ENCODE measurements around the gene CIAO2A. TPM values are rescaled to one million over a fixed set of nuclear protein-coding genes. Genes with fewer than 3 reads are reported as not detected.

Gene CIAO2A
- total and polyA plus RNA-seq, 2 donors (not counting 3 experiments of a cell fraction or from before 2014, with no cell fraction given) = 37.1 to 55.3 TPM

DNA sequence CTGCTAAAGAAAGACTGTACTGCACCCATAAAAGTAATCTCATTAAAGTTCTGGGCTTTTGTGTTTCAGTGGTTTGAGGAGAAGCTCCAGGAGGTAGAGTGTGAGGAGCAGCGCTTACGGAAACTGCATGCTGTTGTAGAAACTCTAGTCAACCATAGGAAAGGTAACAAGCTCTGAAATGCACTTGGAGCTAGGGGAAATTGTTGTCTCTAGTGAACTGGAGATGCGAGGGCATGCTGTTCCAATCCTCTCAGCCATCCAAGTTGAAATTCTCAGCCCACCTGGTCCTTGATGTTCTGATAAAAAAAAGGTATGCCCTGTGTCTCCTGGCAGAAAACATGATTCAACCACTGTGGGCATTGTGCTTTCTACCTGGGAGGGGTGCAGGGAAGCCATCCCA lies 36.5 kb upstream of the CIAO2A start:
- no peak overlapping the region for H2AFZ ChIP-seq (ENCODE audit: low read depth, low read length)
- no peak overlapping the region for H3K4me2 ChIP-seq (ENCODE audit: insufficient read depth, low read length)
- H3K9me3 ChIP-seq (replicated peaks; ENCODE audit: control insufficient read depth, insufficient read depth, low read length) = no peaks in the 10 kb centered on the region
- dilution Hi-C loops (cut with MboI; ENCODE audit: extremely low pct_ligation_motif_present, low sequenced_read_pairs) = no loop called here
- no peaks in the 10 kb centered on the region for H4K20me1 ChIP-seq (replicated peaks; ENCODE audit: control insufficient read depth, extremely low read depth, insufficient read depth, low read length)
- no peak overlapping the region for H3K4me3 ChIP-seq (replicated peaks in 1 of 3; ENCODE audit: insufficient read depth in 1 of 3, low read depth in 1 of 3, low read length in 3 of 3)
- no peaks in the 10 kb centered on the region for H3K27me3 ChIP-seq (ENCODE audit: control insufficient read depth in 2 of 2, insufficient read depth in 2 of 2, low read length in 2 of 2)
- BruUV-seq (replicated peaks) = no TSS peak
- H3K9ac ChIP-seq (replicated peaks; ENCODE audit: extremely low read depth, insufficient read depth, low read length) = no peak overlapping the region
- CTCF ChIA-PET = interaction anchor here (1.1 to 1.9 kb wide), 3 partner anchors 7 to 23 kb away, joined by 3 to 6 read pairs (median 5); no protein-coding TSS in a partner anchor
- no peak overlapping the region for H3K27ac ChIP-seq (ENCODE audit: insufficient read depth, low read depth, low read length)
- no peaks in the 10 kb centered on the region for H3K4me1 ChIP-seq (ENCODE audit: control insufficient read depth, extremely low read depth, insufficient read depth, low read length)
- H3K9me1 ChIP-seq (replicated peaks; ENCODE audit: control insufficient read depth, extremely low read depth, insufficient read depth, low read length) = no peaks in the 10 kb centered on the region
- intact Hi-C loops (cut with micrococcal nuclease) = no loop called here
- DNase-seq (ENCODE audit: low read depth, low spot score) = no peak
- H3K79me2 ChIP-seq (ENCODE audit: control insufficient read depth, insufficient read depth, low read length) = no peaks in the 10 kb centered on the region
- H3K36me3 ChIP-seq (ENCODE audit: control insufficient read depth in 2 of 2, extremely low read depth in 1 of 2, insufficient read depth in 2 of 2, low read length in 2 of 2) = peaks cover 11 to 60% of the 10 kb centered on the region in 2 experiments
- TF ChIP-seq, protein P1, sequence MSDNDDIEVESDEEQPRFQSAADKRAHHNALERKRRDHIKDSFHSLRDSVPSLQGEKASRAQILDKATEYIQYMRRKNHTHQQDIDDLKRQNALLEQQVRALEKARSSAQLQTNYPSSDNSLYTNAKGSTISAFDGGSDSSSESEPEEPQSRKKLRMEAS (IDR thresholded peaks at IDR 0.05; ENCODE audit: insufficient read depth, insufficient read length) = no peak
- no peak for TF ChIP-seq CTCF (IDR thresholded peaks at IDR 0.05; ENCODE audit: extremely low read depth in 1 of 2, insufficient read depth in 1 of 2, low read depth in 1 of 2, low read length in 2 of 2)
- no peak for TF ChIP-seq FOS (IDR thresholded peaks at IDR 0.05; ENCODE audit: borderline replicate concordance, insufficient read depth, low read length)
- TF ChIP-seq POLR2AphosphoS5 (IDR thresholded peaks at IDR 0.05; ENCODE audit: insufficient read depth, low read depth, low read length) = no peak
- TF ChIP-seq EZH2 (IDR thresholded peaks at IDR 0.05; ENCODE audit: borderline replicate concordance, low read depth, low read length, severe bottlenecking) = no peak
- no peak for TF ChIP-seq POLR2A (IDR thresholded peaks at IDR 0.05; ENCODE audit: low read depth, low read length)
- TF ChIP-seq GATA2 (IDR thresholded peaks at IDR 0.05; ENCODE audit: insufficient read depth, insufficient read length, low read depth, low read length) = no peak
- TF ChIP-seq JUN (IDR thresholded peaks at IDR 0.05; ENCODE audit: borderline replicate concordance, insufficient read depth, insufficient read length, low read depth) = no peak
- TF ChIP-seq MYC (IDR thresholded peaks at IDR 0.05; ENCODE audit: low read depth, low read length) = no peak
- FAIRE-seq = no peak
- POLR2A ChIA-PET = no interaction called here
